ENCODE measurements around the gene KPNA2.

Gene KPNA2

DNA sequence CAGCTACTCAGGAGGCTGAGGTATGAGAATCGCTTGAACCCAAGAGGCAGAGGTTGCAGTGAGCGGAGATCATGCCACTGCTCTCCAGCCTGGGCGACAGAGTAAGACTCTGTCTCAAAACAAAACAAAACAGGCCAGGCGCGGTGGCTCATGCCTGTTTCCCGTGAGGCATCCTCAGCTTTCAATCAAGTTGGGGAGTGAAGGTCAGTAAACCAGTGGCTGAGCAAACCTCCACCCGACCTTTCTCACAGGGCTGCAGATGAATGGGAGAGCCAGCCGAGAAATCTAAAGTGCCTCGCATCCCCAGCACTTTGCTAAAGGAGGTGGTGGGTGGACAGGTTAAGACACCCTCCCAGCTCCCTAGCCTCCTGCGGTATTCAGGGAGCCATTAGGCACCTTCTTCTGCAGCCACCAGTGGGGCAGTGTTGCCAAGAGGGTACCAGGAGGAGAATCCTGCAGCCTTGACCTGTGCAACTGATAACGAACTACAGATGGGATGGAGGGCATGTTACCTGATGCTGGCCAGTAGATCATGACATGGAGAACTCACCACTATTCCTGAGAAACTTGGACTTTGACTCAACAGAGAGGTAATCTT is 59.0 kb downstream of the KPNA2 start:
- Histone ChIP-seq H3K36me3 (ENCODE audit: control insufficient read depth in 1 of 2, insufficient read depth in 2 of 2, low read length in 2 of 2) (no peaks in the 10 kb centered on the region), H3K4ac (ENCODE audit: low read depth, low read length) (no peak overlapping the region), H3K9me3 (ENCODE audit: insufficient read depth, low read depth, low read length) (peaks cover 2% of the 10 kb centered on the region), H4K91ac (ENCODE audit: low read depth, low read length) (no peak overlapping the region), H3K9ac (ENCODE audit: low read length) (no peak overlapping the region), H3K14ac (ENCODE audit: low read length) (no peak overlapping the region), H4K12ac (ENCODE audit: low read depth, low read length) (no peak overlapping the region), H3K18ac (ENCODE audit: low read length) (no peak overlapping the region), H3K27ac (ENCODE audit: low read depth, low read length) (no peak overlapping the region), H2BK12ac (ENCODE audit: low read length) (no peak overlapping the region), H3K23ac (ENCODE audit: low read length) (no peak overlapping the region), H2BK120ac (ENCODE audit: insufficient read depth, low read length, poor library complexity) (no peak overlapping the region), H3K27me3 (ENCODE audit: insufficient read depth, low read length) (no peaks in the 10 kb centered on the region), H3K79me1 (ENCODE audit: low read length) (no peaks in the 10 kb centered on the region), H2AK5ac (ENCODE audit: low read length) (no peak overlapping the region), H2BK5ac (ENCODE audit: low read depth, low read length, poor library complexity) (no peak overlapping the region), H3K4me3 (ENCODE audit: low read depth, low read length) (no peak overlapping the region), H2AFZ (ENCODE audit: insufficient read depth, low read length, poor library complexity) (no peak overlapping the region), H3K4me2 (ENCODE audit: low read length) (no peak overlapping the region), H3K79me2 (ENCODE audit: control insufficient read depth, insufficient read depth, low read length, poor library complexity) (no peaks in the 10 kb centered on the region), H3K4me1 (ENCODE audit: control insufficient read depth in 1 of 2, insufficient read depth in 2 of 2, low read length in 2 of 2) (no peaks in the 10 kb centered on the region), H4K8ac (ENCODE audit: low read depth, low read length) (no peak overlapping the region)
- no CpG with 5 or more reads among the region's 11 CpGs for WGBS (ENCODE audit: extremely low coverage, insufficient coverage, insufficient read length)
- DNase-seq = peak in 1 of 2 donors; percentile 55

DNA sequence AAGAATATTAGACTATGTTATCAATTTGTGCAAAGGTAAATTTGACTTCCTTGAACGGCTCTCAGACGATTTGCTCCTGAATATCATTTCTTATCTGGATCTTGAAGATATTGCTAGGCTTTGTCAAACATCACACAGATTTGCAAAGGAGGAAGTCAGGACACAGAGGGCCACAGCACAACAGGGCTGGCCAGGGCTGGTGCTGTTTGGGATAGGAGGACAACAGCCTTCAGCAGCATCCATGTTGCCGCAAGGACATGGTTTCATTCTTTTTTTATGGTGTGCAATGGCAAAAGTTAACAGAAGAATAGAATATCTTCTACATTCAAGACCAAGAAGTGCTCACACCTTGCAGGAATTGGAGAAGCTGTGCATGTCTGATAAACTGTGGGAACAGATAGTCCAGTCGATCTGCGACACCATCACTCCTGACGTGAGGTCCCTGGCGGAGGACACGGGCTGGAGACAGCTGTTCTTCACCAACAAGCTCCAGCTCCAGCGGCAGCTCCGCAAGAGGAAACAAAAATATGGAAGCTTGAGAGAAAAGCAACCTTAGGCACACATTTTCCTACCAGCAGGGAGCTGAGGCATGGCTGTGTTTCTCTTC is 59.8 kb downstream of the KPNA2 start:
- Histone ChIP-seq H3K4me3 (ENCODE audit: low read depth, low read length) (no peak overlapping the region), H3K27me3 (ENCODE audit: insufficient read depth, low read length) (no peaks in the 10 kb centered on the region), H2AK5ac (ENCODE audit: low read length) (no peak overlapping the region), H3K4me2 (ENCODE audit: low read length) (no peak overlapping the region), H3K36me3 (ENCODE audit: control insufficient read depth in 1 of 2, insufficient read depth in 2 of 2, low read length in 2 of 2) (no peaks in the 10 kb centered on the region), H4K8ac (ENCODE audit: low read depth, low read length) (no peak overlapping the region), H2BK12ac (ENCODE audit: low read length) (no peak overlapping the region), H3K9me3 (ENCODE audit: insufficient read depth, low read depth, low read length) (peaks cover 2% of the 10 kb centered on the region), H3K4me1 (ENCODE audit: control insufficient read depth in 1 of 2, insufficient read depth in 2 of 2, low read length in 2 of 2) (no peaks in the 10 kb centered on the region), H2BK5ac (ENCODE audit: low read depth, low read length, poor library complexity) (no peak overlapping the region), H3K4ac (ENCODE audit: low read depth, low read length) (no peak overlapping the region), H3K23ac (ENCODE audit: low read length) (no peak overlapping the region), H4K91ac (ENCODE audit: low read depth, low read length) (no peak overlapping the region), H3K79me1 (ENCODE audit: low read length) (no peaks in the 10 kb centered on the region), H3K9ac (ENCODE audit: low read length) (no peak overlapping the region), H4K12ac (ENCODE audit: low read depth, low read length) (no peak overlapping the region), H2AFZ (ENCODE audit: insufficient read depth, low read length, poor library complexity) (no peak overlapping the region), H3K27ac (ENCODE audit: low read depth, low read length) (no peak overlapping the region), H3K18ac (ENCODE audit: low read length) (no peak overlapping the region), H2BK120ac (ENCODE audit: insufficient read depth, low read length, poor library complexity) (no peak overlapping the region), H3K14ac (ENCODE audit: low read length) (no peak overlapping the region), H3K79me2 (ENCODE audit: control insufficient read depth, insufficient read depth, low read length, poor library complexity) (no peaks in the 10 kb centered on the region)
- DNase-seq = no peak
- no CpG with 5 or more reads among the region's 10 CpGs for WGBS (ENCODE audit: extremely low coverage, insufficient coverage, insufficient read length)

DNA sequence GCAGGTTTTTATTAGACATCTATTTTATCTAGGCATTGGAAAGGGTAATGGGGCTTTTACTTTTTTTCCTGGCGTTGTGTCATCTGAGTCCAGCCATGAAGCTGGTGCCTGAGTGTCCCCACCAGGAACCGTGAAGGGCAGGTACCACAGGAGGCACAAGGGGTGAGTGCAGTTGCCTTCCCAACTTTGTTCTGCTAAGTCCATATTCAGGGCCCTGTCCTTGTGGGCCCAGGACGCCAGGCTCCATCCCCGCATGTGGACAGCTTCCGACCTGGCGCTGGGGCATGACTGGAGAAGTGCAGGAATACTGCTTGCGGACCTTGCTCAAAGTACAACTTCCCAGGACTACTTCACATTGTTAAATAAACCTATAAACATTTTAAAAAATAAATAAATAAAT is 60.6 kb downstream of the KPNA2 start:
- no peaks in the 10 kb centered on the region for H3K36me3 ChIP-seq (ENCODE audit: control insufficient read depth in 1 of 2, insufficient read depth in 2 of 2, low read length in 2 of 2)
- H2BK120ac ChIP-seq (ENCODE audit: insufficient read depth, low read length, poor library complexity) = no peak overlapping the region
- H2BK12ac ChIP-seq (ENCODE audit: low read length) = no peak overlapping the region
- H4K8ac ChIP-seq (ENCODE audit: low read depth, low read length) = no peak overlapping the region
- H3K79me1 ChIP-seq (ENCODE audit: low read length) = peaks cover under 1% of the 10 kb centered on the region
- no peak overlapping the region for H2AK5ac ChIP-seq (ENCODE audit: low read length)
- peaks cover 0 to 2% of the 10 kb centered on the region in 2 experiments for H3K4me1 ChIP-seq (ENCODE audit: control insufficient read depth in 1 of 2, insufficient read depth in 2 of 2, low read length in 2 of 2)
- peaks cover under 1% of the 10 kb centered on the region for H3K79me2 ChIP-seq (ENCODE audit: control insufficient read depth, insufficient read depth, low read length, poor library complexity)
- DNase-seq = no peak
- H3K9ac ChIP-seq (ENCODE audit: low read length) = no peak overlapping the region
- H2BK5ac ChIP-seq (ENCODE audit: low read depth, low read length, poor library complexity) = no peak overlapping the region
- no peak overlapping the region for H2AFZ ChIP-seq (ENCODE audit: insufficient read depth, low read length, poor library complexity)
- H3K4me3 ChIP-seq (ENCODE audit: low read depth, low read length) = no peak overlapping the region
- WGBS (ENCODE audit: extremely low coverage, insufficient coverage, insufficient read length) = no CpG with 5 or more reads among the region's 7 CpGs
- H3K23ac ChIP-seq (ENCODE audit: low read length) = no peak overlapping the region
- H4K12ac ChIP-seq (ENCODE audit: low read depth, low read length) = no peak overlapping the region
- no peak overlapping the region for H3K27ac ChIP-seq (ENCODE audit: low read depth, low read length)
- H3K9me3 ChIP-seq (ENCODE audit: insufficient read depth, low read depth, low read length) = peaks cover 2% of the 10 kb centered on the region
- no peak overlapping the region for H3K4me2 ChIP-seq (ENCODE audit: low read length)
- no peak overlapping the region for H3K4ac ChIP-seq (ENCODE audit: low read depth, low read length)
- H3K18ac ChIP-seq (ENCODE audit: low read length) = no peak overlapping the region
- no peak overlapping the region for H4K91ac ChIP-seq (ENCODE audit: low read depth, low read length)
- no peak overlapping the region for H3K14ac ChIP-seq (ENCODE audit: low read length)
- H3K27me3 ChIP-seq (ENCODE audit: insufficient read depth, low read length) = no peaks in the 10 kb centered on the region

All from trophoblast cell (in vitro differentiated cells and primary cell).